Raji (cell line): ENCODE measurements around the gene TSTD1.

Experiments
- POLR2A ChIP-seq: IDR thresholded peaks from 2 replicates; pipeline ENCODE4 v1.6.1; 2011; ENCODE audit warnings: low read depth, low read length, control low read depth; ENCODE audit not compliant: insufficient read depth

Gene TSTD1

GRCh38 chr1:161073474-161074121 is 34.8 kb upstream of the TSTD1 start:
- TF ChIP-seq POLR2A: no peak

DNA sequence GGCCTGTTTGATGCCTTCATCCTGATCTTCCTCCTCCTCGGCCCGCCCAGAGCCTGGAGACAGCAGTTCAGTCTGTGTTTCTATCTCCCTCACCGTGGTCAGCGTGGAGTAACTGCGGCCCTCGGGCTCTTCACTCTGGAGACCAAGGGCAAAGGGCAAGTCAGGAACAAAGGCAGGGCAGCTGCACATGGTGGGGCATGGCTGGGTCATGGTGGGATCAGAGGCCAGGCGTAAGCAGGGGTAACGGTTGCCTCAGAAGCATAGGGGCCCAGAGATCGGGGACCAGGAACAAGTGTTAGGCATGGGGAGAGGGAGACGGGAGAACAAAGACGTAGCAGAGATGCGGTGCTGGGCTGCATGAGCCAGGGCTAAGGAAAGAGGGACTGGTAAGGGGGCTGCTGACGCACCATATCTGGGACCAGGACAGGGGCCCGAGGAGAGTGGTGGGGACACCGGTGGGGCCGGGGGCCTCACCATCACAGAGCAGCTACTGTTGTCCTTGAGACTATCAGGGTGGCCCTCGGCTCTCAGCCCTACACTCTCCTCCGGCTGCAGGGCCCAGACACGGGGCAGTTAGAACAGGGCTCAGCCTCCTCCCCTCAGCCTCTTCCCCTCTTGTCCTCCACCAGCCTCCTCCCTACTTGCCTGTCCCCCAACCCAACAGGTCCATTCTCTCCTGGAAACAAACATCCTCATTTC is 34.1 kb upstream of the TSTD1 start:
- TF ChIP-seq POLR2A: no peak

- no peak for TF ChIP-seq POLR2A
Observed at GRCh38 chr1:161071886-161072371, 33.2 kb upstream of the TSTD1 start.

GRCh38 chr1:161070761-161071160 is 32.0 kb upstream of the TSTD1 start:
- no peak for TF ChIP-seq POLR2A

- TF ChIP-seq POLR2A: peak; percentile 96
Observed at GRCh38 chr1:161069731-161070270, 31.0 kb upstream of the TSTD1 start, which contains the start of gene ARHGAP30. ARHGAP30 (minus strand) TSS chr1:161069891; CDS start chr1:161069624, 267 bp downstream.

- no peak for TF ChIP-seq POLR2A
Observed at GRCh38 chr1:161069241-161069640, 30.5 kb upstream of the TSTD1 start.

- TF ChIP-seq POLR2A: peak; percentile 52
Observed at GRCh38 chr1:161068306-161069234, 29.8 kb upstream of the TSTD1 start.

DNA sequence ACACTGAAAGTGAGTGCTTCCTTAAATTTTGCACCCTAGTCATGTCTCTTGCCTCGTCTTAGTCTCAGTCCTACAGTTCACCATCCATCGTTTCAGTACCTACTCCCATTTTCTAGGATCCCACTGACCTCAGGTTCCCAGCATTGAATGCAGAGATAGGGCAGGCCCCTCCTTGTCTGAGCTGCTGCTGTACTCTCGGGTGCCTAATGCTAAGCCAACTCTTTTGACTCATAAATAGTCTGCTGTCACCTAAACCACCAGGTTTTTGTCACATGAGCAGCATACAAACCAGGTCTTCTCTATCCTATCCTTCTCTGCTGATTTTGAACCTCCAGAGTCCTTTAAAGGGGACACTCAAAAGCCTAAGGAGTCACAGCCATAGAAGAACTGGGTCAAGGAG is 27.9 kb upstream of the TSTD1 start:
- no peak for TF ChIP-seq POLR2A

DNA sequence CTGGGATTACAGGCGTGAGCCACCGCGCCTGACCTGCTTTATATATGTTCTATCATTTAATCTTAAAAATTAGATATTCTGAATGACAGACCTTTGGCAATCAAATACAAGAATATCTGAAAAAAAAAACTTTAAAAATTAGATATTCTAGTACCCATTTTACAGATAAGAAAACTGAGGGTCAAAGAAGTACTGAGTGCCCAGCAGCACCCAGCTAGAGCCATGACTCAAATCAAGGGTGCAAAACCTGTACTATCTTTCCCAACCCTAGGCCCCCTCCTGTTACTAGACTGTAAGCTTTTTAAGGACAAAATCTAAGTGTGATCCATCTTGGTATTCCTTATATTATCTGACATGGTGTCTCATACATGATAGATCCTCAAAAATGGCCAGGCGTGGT is 22.7 kb upstream of the TSTD1 start:
- no peak for TF ChIP-seq POLR2A

DNA sequence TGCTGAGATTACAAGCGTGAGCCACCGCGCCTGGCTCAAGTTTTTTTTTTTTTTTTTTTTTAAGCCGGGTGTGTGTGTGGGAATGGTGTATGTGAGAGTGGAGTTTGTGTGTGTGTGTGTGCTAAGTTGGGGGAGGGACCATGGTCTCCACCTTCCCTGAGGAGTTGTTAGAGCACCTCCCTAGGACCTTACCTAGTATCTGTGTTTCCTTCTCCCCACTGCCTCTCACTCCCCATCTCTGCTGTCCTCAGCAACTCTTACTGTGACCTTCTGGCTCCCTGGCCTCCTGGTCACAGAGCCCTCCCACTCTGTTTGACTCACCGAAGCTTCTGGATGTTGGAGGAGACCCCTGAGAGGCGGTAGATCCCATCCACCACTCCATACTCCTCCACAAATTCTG is 20.5 kb upstream of the TSTD1 start:
- no peak for TF ChIP-seq POLR2A

GRCh38 chr1:161054805-161055204 is 16.0 kb upstream of the TSTD1 start:
- no peak for TF ChIP-seq POLR2A

GRCh38 chr1:161054232-161054631 is 15.5 kb upstream of the TSTD1 start:
- TF ChIP-seq POLR2A: no peak

DNA sequence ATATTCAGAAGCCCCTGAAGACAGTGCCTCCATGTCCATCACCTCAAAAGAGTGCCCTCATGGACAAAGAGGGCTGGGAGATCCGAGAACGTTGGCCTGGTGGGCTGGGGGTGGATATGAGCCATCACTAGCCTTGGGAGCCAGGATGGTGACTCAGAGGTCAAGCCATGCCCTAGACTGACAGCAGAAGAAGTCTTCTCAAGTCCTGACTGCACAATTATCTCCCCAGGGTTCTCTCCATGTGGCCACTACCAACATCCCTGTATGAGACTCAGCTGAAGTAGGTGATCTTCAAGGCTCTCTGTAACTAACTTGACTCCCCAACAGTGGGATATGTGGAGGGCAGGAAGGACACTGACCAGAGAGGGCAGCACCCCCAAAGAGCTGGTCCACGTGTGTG is 14.1 kb upstream of the TSTD1 start:
- no peak for TF ChIP-seq POLR2A

DNA sequence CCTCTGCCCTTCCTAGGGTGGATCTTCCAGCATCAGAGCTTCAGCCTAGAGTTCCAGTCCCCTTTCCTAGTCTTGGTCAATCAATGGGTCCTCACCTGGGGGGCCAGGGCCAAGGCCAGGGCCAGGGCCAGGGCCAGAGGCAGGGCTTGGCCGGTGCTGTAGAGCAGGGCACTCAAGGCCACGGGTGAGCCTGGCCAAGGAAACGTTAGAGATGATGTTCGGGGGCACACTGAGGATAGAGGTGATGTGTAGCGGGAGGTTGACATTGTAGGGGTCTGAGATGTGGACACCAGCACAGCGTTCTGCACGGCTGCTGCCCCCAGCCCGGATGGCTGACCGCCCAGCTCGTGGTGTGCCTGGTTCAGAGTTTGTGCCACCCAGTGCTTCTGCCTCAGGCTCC is 12.5 kb upstream of the TSTD1 start:
- TF ChIP-seq POLR2A: no peak
